Activated CD4-positive, alpha-beta T cell treated with anti-CD3 and anti-CD28 coated beads for 36 hours (primary cell): ENCODE measurements around the gene NOS1. TPM values are rescaled to one million over a fixed set of nuclear protein-coding genes. Genes with fewer than 3 reads are reported as not detected.
"Not testable (repeated sequence)": the region's sequence is repeated elsewhere in the genome, so short reads cannot be mapped to it uniquely, and the experiment has no call there.

Experiments used
- ATAC-seq: fragments of 200-7000 bp; cut with Tn5 transposase; one replicate; pipeline ENCODE4 v1.10.0; 2021; ENCODE audit warnings: mild to moderate bottlenecking, moderate library complexity
- CTCF ChIA-PET: fragments of 350-600 bp; sonication (Branson Sonifier 250); formaldehyde crosslinking; loops from one replicate; lab custom pipeline; 2021; ENCODE audit warnings: antibody characterized with exemption; lab: Charles Lee
- POLR2A ChIA-PET: fragments of 350-600 bp; sonication (Branson Sonifier 250); formaldehyde crosslinking; loops from one replicate; lab custom pipeline; 2021; ENCODE audit warnings: antibody characterized with exemption, inconsistent platforms; lab: Charles Lee
- DNase-seq: peaks from one replicate; pipeline ENCODE4 v3.0.0-alpha.2; 2020
- H3K27ac Mint-ChIP-seq: one replicate; pipeline ENCODE4 v1.8.0; 2021; ENCODE audit warnings: mixed read lengths
- H3K27me3 Mint-ChIP-seq: one replicate; pipeline ENCODE4 v1.8.0; 2021; ENCODE audit warnings: mixed read lengths
- H3K36me3 Mint-ChIP-seq: one replicate; pipeline ENCODE4 v1.8.0; 2021; ENCODE audit warnings: low read depth, mixed read lengths
- H3K4me1 Mint-ChIP-seq: one replicate; pipeline ENCODE4 v1.8.0; 2021; ENCODE audit warnings: mixed read lengths
- H3K4me3 Mint-ChIP-seq: one replicate; pipeline ENCODE4 v1.8.0; 2021; ENCODE audit warnings: mild to moderate bottlenecking, moderate library complexity, mixed read lengths
- H3K9me3 Mint-ChIP-seq: one replicate; pipeline ENCODE4 v1.8.0; 2021; ENCODE audit warnings: low read depth, mixed read lengths
- intact Hi-C, 2 experiments: fragments of 100-400 bp; cut with DNase I in 1 of 2; cut with micrococcal nuclease in 1 of 2; formaldehyde crosslinking; loops; one replicate each; pipeline versions ENCODE4 v1.14.2 to v1.15.1; 2022 to 2024; cut with DNase I, micrococcal nuclease
- total RNA-seq, 2 experiments: library from RNA; stranded (reverse); gene quantifications; one replicate each; pipeline ENCODE4 v1.2.3, GENCODE V29; 2021

Gene NOS1
- not detected for total RNA-seq

DNA sequence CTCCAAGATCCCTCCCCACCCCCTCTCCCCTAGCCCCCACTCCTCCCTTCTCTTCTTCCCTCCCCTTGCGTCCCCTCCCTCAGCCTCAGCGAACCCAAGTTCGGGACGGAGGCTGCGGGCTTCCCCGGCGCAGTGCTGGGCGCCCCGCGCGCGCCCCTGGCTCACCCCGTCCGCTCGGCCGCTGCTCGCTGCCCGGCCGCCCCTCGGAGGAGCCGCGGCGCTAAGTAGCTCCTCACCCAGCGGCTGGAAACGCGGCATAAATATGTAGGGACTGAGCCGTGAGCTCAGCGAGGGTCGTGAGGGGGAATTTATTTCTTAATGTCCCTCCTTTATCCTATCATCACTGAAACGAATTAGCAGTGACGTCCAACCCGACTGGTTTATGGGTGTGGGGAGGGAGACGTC is at the start of gene NOS1:
Gene NOS1, minus strand, starts transcription at position 280 of the 405 bp plus-strand sequence. CDS start 30,557 bp downstream, outside the sequence.
- no peak for ATAC-seq
- ChIA-PET CTCF (no interaction called here), POLR2A (no interaction called here)
- H3K36me3 Mint-ChIP-seq, result no peaks in the 10 kb centered on the region
- H3K27ac Mint-ChIP-seq, result no peak within 1 kb of the TSS
- DNase-seq, result no peak
- intact Hi-C loops, result no loop called here
- H3K9me3 Mint-ChIP-seq, result no peaks in the 10 kb centered on the region
- H3K4me3 Mint-ChIP-seq, result no peak within 1 kb of the TSS
- peaks cover 50% of the 10 kb centered on the region for H3K27me3 Mint-ChIP-seq
- H3K4me1 Mint-ChIP-seq, result no peaks in the 10 kb centered on the region

DNA sequence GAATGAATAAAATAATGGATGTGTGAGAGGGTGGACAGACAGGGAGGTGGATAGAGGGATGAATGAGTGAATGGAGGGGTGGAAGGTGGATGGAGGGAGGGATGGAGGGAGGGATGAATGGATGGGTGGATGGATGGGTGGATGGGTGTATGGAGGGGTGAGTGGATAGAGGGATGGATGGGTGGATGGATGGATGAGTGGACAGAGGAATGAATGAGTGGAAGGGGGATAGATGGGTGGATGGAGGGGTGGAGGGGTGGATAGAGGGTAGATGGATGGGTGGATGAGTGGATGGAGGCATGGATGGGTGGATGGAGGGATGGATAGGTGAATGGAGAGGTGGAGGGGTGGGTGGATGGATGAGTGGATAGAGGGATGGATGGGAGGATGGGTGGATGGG is 47.9 kb upstream of the NOS1 start:
- DNase-seq, result no peak
- CTCF ChIA-PET, result no interaction called here
- POLR2A ChIA-PET, result no interaction called here
- no peak overlapping the region for H3K27ac Mint-ChIP-seq
- H3K4me3 Mint-ChIP-seq, result no peak overlapping the region
- H3K4me1 Mint-ChIP-seq, result no peaks in the 10 kb centered on the region
- no peaks in the 10 kb centered on the region for H3K9me3 Mint-ChIP-seq
- intact Hi-C loops, result no loop called here
- no peaks in the 10 kb centered on the region for H3K36me3 Mint-ChIP-seq
- no peaks in the 10 kb centered on the region for H3K27me3 Mint-ChIP-seq
- no peak for ATAC-seq

DNA sequence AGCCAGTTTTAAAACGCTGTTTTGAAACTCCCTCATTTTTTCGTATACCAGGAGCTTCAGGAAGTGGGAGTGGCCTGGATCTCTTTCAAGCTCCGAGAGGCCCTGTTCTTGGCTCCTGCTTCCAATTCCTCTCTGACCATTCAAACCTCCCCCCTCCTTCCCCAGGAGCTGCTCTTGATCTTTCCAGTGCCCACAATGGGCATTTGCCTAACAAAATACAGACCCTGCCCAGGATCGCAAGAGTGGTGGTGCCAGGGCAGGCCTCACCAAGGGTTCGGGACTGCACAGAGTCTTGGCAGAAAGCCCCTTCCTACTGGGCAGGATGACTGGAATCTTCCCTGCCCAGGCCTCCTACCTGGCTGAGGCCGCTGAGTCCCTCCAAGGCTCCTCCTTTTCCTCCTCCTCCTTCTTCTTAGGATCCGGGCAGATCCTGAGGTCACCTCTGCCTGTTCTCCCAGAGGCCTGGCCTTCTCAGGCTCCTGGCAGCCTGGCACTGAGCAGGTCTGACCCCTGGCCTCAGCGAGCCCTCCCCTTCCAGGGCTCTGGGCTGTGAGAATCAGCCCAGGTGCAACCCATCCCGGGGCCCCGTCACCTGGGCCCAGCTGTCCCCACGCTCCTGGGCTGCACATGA is 46.9 kb upstream of the NOS1 start:
- Mint-ChIP-seq H3K36me3 (no peaks in the 10 kb centered on the region), H3K4me1 (no peaks in the 10 kb centered on the region), H3K9me3 (no peaks in the 10 kb centered on the region), H3K27ac (no peak overlapping the region), H3K27me3 (no peaks in the 10 kb centered on the region), H3K4me3 (no peak overlapping the region)
- DNase-seq (no peak), ATAC-seq (no peak)
- intact Hi-C loops, result no loop called here
- ChIA-PET CTCF (no interaction called here), POLR2A (no interaction called here)

DNA sequence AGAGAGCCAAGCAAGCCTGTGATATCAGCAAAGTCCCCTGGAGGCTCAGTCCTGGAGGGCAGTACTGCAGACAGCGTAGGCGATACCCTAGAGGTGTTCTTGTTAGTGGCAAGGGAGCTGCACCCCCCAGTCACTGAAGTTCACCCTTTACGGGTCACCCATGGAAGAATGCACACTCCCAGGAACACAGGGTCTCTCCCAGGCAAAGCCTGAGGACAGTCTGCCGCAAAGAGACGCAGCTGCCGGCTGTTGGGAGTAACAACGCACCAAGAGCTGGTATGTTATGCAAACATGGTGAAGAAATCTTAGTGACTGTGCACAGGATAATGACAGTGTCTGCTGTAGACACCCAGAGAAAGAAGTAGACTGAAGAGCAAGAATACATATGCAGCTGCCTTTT is 43.5 kb upstream of the NOS1 start:
- ChIA-PET CTCF (no interaction called here), POLR2A (no interaction called here)
- no peak overlapping the region for H3K27ac Mint-ChIP-seq
- intact Hi-C loops, result no loop called here
- H3K36me3 Mint-ChIP-seq, result no peaks in the 10 kb centered on the region
- DNase-seq (no peak), ATAC-seq (no peak)
- H3K4me3 Mint-ChIP-seq, result no peak overlapping the region
- H3K27me3 Mint-ChIP-seq, result no peaks in the 10 kb centered on the region
- H3K9me3 Mint-ChIP-seq, result peaks cover 3% of the 10 kb centered on the region
- no peaks in the 10 kb centered on the region for H3K4me1 Mint-ChIP-seq

DNA sequence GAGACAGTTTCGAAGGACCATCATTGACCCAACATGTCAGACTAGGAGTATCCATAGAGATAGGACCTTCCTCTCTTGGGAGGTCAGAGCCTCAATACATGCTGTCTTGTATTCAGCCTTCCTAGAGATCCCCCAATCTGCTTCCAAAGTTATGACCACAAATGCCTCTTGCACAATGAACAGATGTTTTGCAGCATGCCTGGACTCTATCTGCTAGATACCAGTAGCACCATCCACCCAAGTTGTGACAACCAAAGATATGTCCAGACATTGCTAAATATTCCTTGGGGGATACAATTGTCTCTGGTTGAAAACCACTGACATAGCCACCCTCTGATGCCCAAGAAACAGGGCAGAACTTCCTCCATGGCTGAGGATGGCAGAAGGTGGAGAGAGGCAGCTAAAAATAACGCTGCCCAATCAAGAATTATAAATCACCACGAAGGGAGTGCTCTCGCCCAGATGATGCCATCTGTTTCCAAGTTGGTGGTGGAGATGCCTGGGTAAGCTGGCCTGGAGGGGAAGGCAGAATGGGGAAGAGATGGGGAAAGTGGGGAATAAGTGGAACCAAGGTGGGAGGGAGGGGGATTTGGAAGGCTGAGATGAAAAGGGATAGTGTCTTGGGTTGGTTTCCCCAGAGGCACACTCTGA is 42.9 kb upstream of the NOS1 start:
- Mint-ChIP-seq H3K27ac (no peak overlapping the region), H3K27me3 (no peaks in the 10 kb centered on the region), H3K4me1 (no peaks in the 10 kb centered on the region), H3K9me3 (peaks cover 3% of the 10 kb centered on the region), H3K4me3 (no peak overlapping the region), H3K36me3 (no peaks in the 10 kb centered on the region)
- ChIA-PET POLR2A (no interaction called here), CTCF (no interaction called here)
- intact Hi-C loops, result no loop called here
- ATAC-seq (no peak), DNase-seq (no peak)

DNA sequence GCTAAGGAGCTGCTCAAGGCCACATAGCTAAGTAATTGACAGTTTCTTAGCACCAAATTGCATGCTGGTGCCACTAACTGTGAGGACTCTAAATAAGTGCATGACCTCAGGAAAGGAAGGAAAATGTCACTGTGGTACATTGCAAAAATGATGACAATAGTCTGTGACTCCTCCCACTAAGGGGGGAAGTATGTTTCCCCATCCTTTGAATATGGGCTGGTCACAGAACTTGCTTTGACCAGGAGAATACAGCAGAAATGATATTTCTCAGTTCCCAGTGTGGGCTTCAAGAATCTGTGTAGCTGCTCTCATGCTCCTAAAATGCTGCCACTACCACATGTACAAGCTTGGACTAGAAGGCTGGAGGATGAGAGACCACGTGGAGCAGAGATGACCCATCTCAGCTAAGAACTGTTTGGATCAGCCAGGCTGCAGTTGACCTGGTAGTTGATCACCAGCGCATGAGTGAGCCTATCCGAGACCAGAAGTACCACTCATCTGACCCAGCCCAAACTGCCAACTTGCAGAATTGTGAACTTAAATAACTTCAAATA is 42.2 kb upstream of the NOS1 start:
- peaks cover 3% of the 10 kb centered on the region for H3K9me3 Mint-ChIP-seq
- H3K27ac Mint-ChIP-seq, result no peak overlapping the region
- no peaks in the 10 kb centered on the region for H3K36me3 Mint-ChIP-seq
- no peaks in the 10 kb centered on the region for H3K27me3 Mint-ChIP-seq
- ChIA-PET CTCF (no interaction called here), POLR2A (no interaction called here)
- DNase-seq, result no peak
- no peak overlapping the region for H3K4me3 Mint-ChIP-seq
- intact Hi-C loops, result no loop called here
- H3K4me1 Mint-ChIP-seq, result no peaks in the 10 kb centered on the region
- ATAC-seq, result no peak

DNA sequence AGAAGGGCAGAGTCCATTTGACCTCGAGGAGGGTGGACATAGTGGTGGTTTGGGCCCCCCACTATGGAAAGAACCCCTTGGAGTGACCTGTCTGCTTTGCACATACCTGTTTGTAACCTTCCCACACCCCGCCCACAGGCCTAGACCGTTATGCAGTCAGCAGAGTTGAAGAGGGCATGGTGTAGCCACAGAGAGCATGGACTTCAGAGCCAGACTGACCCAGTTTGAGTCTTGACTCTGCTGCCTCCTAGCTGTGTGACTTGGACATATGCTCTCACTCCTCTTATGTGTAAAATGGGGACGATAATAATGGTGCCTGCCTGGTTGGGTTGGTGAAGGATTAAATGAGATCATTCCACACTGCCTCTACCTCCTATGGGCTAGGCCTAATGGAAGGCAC is 40.9 kb upstream of the NOS1 start:
- no peaks in the 10 kb centered on the region for H3K4me1 Mint-ChIP-seq

DNA sequence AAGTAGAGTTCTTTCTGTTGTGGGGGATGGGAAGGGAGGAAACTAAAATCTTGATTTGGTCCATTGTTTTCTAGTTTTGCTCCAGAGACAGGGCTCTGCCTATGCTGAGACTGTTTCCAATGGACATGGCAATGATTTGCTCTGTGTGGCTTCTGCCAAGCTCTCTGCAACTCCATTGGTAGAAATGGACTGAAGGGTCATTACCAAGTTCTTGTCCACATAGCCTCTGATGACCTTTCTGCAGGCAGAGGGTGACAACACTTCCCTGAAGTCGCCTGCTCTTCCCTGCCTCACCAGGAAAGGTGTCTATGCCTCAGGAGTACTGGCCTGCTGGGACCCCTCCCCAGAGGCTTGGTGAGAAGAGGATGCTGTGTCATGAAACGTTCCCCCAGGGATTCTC is 39.5 kb upstream of the NOS1 start:
- CTCF ChIA-PET, result no interaction called here
- Mint-ChIP-seq H3K4me1 (no peaks in the 10 kb centered on the region), H3K9me3 (peaks cover 3% of the 10 kb centered on the region), H3K27me3 (no peaks in the 10 kb centered on the region), H3K27ac (no peak overlapping the region), H3K4me3 (no peak overlapping the region), H3K36me3 (no peaks in the 10 kb centered on the region)
- DNase-seq (no peak), ATAC-seq (no peak)
- POLR2A ChIA-PET, result no interaction called here
- intact Hi-C loops, result no loop called here

More for the DNA sequence above, 40.9 kb upstream of the NOS1 start:
- intact Hi-C loops, result no loop called here
- no peak for DNase-seq
- ChIA-PET POLR2A (no interaction called here), CTCF (no interaction called here)
- ATAC-seq, result no peak
- no peaks in the 10 kb centered on the region for H3K27me3 Mint-ChIP-seq
- no peak overlapping the region for H3K27ac Mint-ChIP-seq
- H3K9me3 Mint-ChIP-seq, result peaks cover 3% of the 10 kb centered on the region
- no peak overlapping the region for H3K4me3 Mint-ChIP-seq
- no peaks in the 10 kb centered on the region for H3K36me3 Mint-ChIP-seq

DNA sequence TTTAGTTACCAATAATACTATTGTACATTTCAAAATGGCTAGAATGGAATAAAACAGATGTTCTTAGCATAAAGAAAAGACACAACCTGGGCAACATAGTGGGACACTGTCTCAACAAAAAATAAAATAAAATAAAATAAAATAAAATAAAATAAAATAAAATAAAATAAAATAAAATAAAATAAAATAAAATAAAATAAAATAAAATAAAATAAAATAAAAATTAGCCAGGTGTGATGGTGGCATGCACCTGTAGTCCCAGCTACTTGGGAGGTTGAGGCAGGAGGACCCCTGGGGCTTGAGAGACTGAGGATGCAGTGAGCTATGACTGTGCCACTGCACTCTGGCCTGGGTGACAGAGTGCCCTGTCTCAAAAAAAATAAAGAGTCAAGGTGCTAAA is 37.1 kb upstream of the NOS1 start:
- H3K27ac Mint-ChIP-seq, POLR2A ChIA-PET, DNase-seq, intact Hi-C loops, H3K4me1 Mint-ChIP-seq, H3K27me3 Mint-ChIP-seq, CTCF ChIA-PET, H3K4me3 Mint-ChIP-seq, H3K36me3 Mint-ChIP-seq, H3K9me3 Mint-ChIP-seq, ATAC-seq: not testable (repeated sequence)

DNA sequence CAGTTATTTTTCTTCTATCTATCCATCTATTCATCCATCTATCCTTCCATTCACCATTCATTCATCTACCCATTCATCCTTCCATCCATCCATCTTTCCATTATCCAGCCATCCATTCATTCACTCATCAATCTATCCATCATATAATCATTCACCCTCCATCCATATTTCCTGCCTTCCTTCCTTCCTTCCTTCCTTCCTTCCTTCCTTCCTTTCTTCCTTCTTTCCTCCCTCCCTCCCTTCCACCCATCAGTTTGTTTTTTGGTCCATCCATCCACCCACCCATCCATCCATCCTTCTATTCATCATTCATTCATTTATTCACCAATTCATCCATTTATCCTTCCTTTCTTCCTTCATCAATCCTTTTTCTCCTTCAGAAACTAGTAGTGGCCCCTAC is 34.3 kb upstream of the NOS1 start:
- H3K4me1 Mint-ChIP-seq, result no peaks in the 10 kb centered on the region
- ChIA-PET POLR2A (no interaction called here), CTCF (no interaction called here)
- H3K27ac Mint-ChIP-seq, result no peak overlapping the region
- no peak for ATAC-seq
- intact Hi-C loops, result no loop called here
- H3K4me3 Mint-ChIP-seq, result no peak overlapping the region
- H3K9me3 Mint-ChIP-seq, result no peaks in the 10 kb centered on the region
- no peak for DNase-seq
- no peaks in the 10 kb centered on the region for H3K27me3 Mint-ChIP-seq
- no peaks in the 10 kb centered on the region for H3K36me3 Mint-ChIP-seq

DNA sequence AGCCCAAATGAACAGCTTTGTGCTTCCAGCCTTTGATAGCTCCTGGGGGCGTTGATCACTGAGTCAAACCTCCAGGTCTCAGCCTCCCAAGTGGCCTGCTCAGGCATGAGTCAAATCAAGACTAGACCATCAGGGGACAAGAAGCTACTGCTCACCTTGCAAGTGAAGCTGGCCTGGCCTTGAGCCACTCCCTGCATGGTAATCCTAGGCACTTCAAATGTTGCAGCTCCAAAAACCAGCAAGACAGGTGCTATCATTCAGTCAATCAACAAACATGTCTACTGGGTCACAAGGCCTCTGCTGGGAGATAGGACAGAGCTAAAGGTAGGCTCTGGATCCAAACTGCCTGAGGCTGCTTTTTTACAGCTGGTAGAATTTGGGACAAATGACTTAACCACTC is 33.1 kb upstream of the NOS1 start:
- POLR2A ChIA-PET, result no interaction called here
- CTCF ChIA-PET, result no interaction called here
- H3K27me3 Mint-ChIP-seq, result peaks cover under 1% of the 10 kb centered on the region

DNA sequence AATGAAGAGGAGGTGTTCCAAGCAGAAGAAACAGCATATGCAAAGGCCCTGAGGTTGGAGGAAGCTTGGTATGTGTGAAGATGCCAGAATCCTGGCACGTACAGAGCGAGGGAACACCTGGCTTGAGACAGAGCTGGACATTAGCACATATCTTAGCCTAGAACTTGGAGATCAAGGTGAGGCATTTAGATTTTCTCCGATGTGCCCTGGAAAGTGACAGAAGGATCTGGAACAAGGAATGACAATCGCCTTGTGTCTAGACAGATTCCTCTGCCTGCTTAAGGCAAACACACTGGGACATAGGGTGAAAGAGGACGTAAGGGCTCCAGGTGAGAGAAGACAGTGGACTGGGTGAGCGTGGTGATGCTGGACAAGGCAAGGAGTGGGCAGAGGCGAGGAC is 32.2 kb upstream of the NOS1 start:
- H3K36me3 Mint-ChIP-seq, result no peaks in the 10 kb centered on the region
- ChIA-PET POLR2A (no interaction called here), CTCF (interaction anchor here (0.6 kb wide), 1 partner anchor 97 kb away, joined by 4 read pairs; no protein-coding TSS in a partner anchor)
- ATAC-seq, result no peak
- DNase-seq, result no peak
- intact Hi-C loops, result no loop called here
- no peaks in the 10 kb centered on the region for H3K9me3 Mint-ChIP-seq
- H3K4me3 Mint-ChIP-seq, result no peak overlapping the region
- H3K27me3 Mint-ChIP-seq, result peaks cover 5% of the 10 kb centered on the region
- no peaks in the 10 kb centered on the region for H3K4me1 Mint-ChIP-seq
- no peak overlapping the region for H3K27ac Mint-ChIP-seq

More for the DNA sequence above, 33.1 kb upstream of the NOS1 start:
- Mint-ChIP-seq H3K27ac (no peak overlapping the region), H3K9me3 (no peaks in the 10 kb centered on the region), H3K4me3 (no peak overlapping the region), H3K36me3 (no peaks in the 10 kb centered on the region), H3K4me1 (no peaks in the 10 kb centered on the region)
- intact Hi-C loops, result no loop called here
- ATAC-seq, result no peak
- DNase-seq, result no peak
